AG10803 (cell line): ENCODE data around the gene FOXL1.

Experiments used
- DNase-seq: peaks from one replicate; pipeline ENCODE4 v3.0.0; 2010; ENCODE audit warnings: low read depth
- H3K4me3 ChIP-seq: 2 replicates; pipeline ENCODE4 v1.5.1; 2011; ENCODE audit warnings: mild to moderate bottlenecking, low read length, control low read depth
- CTCF ChIP-seq: conservative IDR thresholded peaks from 2 replicates; pipeline ENCODE4 v1.5.1; 2011; ENCODE audit warnings: mild to moderate bottlenecking, low read length, control low read depth, inconsistent platforms

Gene FOXL1

GRCh38 chr16:86593913-86594620 lies 15.7 kb downstream of the FOXL1 start:
- no peak for TF ChIP-seq CTCF
- DNase-seq, result no peak
- no peak overlapping the region for H3K4me3 ChIP-seq

DNA sequence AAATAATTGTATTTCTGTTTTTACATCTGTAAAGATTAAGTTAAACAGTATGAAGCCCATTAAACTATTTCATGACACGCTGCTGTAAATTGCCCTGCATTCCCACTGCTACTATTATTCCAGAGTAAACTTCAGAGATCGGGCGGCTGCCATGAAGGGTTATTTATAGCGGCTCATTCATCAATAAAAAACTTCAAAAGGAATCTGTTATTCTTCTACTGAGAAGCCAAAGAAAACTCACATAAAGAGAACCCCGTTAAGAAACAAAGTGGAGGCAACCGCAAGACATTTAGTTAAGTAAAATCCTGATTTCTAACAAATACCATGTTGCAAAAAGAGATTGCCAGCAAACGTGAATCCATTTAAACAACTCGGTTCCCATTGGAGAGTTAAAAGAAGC lies 16.4 kb downstream of the FOXL1 start:
- no peak for DNase-seq
- TF ChIP-seq CTCF, result no peak
- no peak overlapping the region for H3K4me3 ChIP-seq

DNA sequence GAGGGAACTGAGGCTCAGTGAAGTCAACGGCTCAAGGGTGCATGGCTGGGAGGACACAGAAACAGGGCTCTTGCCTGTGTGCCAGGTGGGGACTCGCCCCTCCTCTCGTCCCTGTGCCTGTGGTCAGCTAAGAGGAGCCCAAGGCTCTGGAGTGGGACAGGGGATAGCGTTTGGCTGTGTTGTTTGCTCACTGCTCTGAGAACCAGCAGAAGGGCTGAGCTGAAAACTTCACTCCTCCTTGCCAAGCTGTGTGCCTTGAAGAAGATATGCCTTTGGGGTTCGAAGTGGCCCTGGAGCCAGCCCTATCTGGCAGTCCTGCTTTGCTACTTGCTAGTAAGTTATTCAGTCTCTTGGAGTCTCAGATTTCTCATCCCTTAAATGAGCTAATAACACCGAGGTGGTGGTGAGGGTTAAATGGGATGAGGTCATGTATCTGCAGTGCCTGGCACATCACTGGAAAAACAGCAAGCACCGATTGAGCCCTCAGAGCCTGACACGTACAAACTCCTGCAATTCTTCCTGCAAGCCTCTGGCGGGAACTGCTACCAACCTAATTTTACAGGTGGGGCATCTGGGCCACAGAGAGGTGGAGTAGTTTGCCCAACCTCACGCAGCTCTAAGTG lies 17.7 kb downstream of the FOXL1 start:
- H3K4me3 ChIP-seq, result no peak overlapping the region
- no peak for DNase-seq
- TF ChIP-seq CTCF, result no peak

GRCh38 chr16:86597126-86597879 lies 19.0 kb downstream of the FOXL1 start:
- H3K4me3 ChIP-seq, result no peak overlapping the region
- no peak for TF ChIP-seq CTCF
- DNase-seq, result no peak

- TF ChIP-seq CTCF, result no peak
- no peak overlapping the region for H3K4me3 ChIP-seq
- peak; percentile 67 for DNase-seq
Observed at GRCh38 chr16:86597880-86598606, 19.7 kb downstream of the FOXL1 start.

GRCh38 chr16:86598607-86599565 lies 20.5 kb downstream of the FOXL1 start:
- DNase-seq, result peak; percentile 73
- no peak overlapping the region for H3K4me3 ChIP-seq
- TF ChIP-seq CTCF, result no peak
